COLO668 (cell line): ENCODE results near the gene ABCB1.

Experiments
- DNase-seq: peaks from one replicate; lab custom pipeline; 2025; ENCODE audit not compliant: unreplicated experiment; lab: John Stamatoyannopoulos, UW

ABCB1 gene

DNA sequence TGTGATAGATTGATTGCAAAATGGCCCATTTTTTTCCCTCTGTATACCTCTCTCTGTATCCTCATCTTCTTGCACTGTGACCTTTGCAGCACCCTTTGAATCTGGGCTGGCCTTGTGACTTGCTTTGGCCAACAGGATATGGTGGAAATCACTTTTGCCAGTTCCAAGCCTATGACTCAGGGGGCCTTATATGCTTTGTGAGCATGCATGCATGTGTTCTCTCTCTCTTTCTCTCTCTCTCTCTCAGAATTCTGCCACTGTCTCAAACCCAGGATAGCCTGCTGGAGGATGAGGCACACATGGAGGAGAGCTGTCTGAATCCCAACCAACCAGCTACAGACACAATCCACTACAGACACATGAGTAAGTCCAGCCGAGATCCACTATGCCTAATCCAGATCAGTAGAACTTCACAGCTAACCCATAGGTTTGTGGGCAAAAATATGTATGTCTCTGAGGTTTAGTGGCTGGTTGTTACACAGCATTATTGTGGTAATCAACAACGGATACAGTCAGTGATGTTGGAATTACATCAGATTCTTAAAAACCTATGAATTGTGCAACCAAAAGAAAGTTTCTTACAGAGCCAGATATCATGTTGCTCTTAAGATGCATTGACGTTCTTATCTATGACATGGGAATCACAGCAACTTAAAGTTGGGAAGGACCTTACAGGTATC is 83.4 kb downstream of the ABCB1 start:
- no peak for DNase-seq

GRCh38 chr7:87513735-87514335 is 86.8 kb downstream of the ABCB1 start:
- DNase-seq, result no peak

- DNase-seq, result no peak
These were observed 87.8 kb downstream of the ABCB1 start for GRCh38 chr7:87512906-87513305.

DNA sequence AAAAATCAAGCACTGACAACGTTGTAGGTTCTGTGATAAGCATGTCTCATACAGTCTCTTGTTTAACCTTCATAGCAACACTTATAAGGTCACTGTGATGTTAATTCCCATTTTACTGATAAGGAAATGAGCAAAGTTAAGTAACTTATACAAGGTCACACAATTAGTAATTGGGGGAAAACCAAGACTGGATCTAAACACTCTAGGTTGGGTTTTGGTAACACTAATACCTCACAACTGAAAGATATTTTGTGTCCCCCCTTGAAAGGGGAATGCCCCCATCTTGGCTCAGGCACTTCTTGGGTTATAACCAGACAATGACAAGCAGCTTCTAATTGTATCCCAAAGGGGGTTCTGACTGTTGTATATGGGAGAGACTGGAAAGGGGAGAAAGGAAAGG is 89.2 kb downstream of the ABCB1 start:
- no peak for DNase-seq

DNA sequence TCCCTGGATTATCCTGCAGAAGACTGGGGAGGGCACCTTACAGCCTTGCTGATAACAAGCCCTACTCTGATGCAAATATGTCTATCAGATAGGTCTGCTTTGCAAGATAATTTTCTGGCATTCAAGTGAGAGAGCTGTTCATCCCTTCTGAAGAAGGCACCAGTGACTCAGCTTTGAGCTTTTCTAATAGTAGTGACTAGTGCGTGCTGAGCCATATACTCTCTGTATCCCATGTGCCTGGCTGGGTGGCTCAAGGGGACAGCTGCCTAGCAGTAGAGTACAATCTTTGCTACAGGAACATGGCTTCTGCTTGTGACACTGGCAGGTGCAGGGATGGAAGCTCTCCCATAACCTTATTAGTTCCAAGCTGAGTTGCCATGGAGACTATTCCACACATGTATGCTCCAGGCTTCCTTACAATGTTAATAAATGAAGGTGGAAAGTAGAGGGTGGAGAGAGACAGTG is 90.2 kb downstream of the ABCB1 start:
- no peak for DNase-seq

DNA sequence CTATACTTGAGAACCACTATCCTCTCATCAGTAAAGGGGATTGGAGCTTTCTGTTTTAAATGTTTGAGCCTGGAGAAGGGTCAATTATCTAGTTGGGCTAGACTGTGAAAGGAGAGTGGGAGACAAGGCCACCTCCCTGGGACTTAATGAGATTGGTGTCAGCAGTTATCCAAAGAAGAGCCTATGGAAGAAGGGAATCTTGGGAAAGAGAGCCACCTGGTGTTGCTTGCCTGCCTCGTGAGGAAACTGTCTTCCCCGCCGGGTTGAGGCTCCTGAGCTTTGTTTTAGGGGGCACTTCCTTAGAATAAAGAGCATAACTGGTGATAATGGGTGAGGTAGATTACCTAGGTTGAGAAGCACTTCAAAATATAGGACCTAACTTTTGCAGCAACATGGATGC is 93.2 kb downstream of the ABCB1 start:
- no peak for DNase-seq

DNA sequence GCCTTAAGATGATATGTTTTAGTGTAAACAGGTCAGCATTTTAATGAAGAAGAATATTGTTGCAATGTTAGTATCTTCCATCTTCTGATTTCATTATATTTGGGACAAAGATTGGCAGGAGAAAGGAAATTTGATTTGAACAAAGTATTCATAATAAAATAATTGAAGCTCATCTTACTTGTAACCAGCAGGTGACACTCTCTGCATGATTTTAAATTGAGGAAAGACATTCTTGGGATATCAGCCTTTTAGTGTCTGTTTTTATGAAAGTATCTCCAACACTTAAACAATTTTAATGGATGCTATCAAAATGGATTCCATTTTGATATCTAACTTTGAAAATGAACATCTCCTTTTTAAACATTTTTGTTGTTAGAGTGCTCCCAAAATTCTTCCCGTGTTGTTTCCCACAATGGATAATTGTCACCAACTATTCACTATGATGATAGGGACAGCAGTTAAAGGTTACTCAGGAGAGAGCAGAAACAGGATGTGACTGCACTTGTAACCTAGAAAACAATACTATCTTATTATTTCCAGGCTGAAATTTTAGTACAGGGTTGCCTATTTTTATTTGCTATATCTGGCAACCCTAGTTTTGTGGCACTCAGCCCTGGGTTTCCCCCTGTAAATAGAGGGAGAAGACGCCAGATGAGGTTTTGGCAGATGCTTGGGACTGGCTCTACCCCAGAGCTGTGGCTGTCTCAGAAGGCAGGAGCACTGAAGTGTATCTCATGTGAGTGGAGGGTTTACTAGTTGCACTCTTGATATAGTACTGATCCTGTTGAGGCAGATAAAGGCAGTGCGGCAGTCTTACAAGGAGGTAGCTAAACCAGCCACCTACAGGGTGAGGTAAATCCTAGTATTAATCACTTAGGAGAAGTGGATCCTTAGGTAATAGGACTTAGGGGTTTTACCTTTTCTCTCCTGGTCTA is 94.2 kb downstream of the ABCB1 start:
- DNase-seq, result no peak

GRCh38 chr7:87505557-87506245 is 95.0 kb downstream of the ABCB1 start:
- no peak for DNase-seq

DNA sequence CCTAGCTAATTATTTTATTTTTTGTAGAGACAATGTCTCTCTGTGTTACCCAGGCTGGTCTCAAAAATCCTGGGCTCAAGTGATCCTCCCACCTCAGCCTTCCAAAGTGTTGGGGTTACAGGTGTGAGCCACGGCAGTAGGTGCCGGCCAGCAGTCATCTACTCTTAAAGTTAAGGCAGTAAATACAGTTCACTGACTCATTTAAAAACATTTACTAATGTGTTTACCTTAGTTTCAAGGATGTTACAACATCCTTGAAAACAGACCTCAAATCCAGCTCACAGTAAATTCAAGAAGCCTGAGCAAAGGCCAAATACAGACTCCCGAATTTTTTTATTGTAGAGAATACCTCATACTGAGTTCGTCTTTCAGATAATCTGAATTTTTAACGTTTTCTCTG is 95.6 kb downstream of the ABCB1 start:
- DNase-seq, result no peak

DNA sequence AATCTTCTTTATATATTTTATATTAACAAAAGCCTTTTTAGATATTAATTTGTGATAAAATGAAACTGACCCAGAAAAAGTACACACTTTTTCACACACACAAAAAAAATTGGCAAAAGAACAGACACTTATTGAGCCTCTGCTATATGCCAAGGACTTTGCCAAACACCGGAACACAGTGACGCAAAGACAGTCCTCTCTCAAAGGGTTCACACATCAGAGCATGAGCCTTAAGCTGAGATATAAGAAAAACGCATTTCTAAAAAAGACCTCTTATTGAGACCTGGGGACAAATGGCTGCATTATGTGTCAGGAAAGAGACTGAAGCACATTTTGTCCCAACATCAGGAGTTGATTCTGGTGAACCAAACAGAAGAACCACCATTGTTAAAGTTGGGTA is 101.2 kb downstream of the ABCB1 start:
- no peak for DNase-seq

- DNase-seq, result no peak
These were observed 101.8 kb downstream of the ABCB1 start for GRCh38 chr7:87498893-87499292.

- no peak for DNase-seq
These were observed 103.2 kb downstream of the ABCB1 start for GRCh38 chr7:87497482-87497881.

DNA sequence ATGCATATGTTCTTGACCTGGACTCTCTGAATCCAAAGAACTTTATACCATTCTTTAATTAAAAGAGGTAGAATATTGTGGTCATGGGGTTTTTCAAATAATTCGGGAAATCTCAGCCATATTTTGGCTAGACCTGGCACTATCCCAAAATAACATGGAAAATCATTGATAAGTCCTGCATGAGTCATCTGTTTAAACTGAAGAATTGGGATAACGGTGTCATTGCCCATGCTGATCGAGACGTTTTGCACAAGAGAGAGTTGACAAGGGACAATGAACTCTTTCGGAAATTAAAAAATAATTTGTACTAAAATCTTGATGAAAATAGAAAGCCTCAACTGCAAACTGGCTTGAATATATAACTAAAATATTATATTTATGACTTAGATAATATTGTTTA is 105.3 kb downstream of the ABCB1 start:
- no peak for DNase-seq

DNA sequence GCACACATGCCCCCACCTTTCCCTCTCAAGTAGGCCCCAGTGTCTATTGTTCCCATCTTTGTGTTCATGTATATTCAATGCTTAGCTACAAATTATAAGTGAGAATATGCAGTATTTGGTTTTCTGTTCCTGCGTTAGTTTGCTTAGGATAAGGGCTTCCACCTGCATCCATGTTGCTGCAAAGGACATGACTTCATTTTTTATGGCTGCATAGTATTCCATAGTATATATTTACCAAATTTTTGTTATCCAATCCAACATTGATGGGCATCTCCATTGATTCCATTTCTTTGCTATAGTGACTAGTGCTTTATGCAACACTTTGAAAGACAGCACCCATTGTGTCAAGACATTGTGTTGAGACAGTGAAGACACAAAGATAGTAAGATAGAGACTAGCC is 106.2 kb downstream of the ABCB1 start:
- DNase-seq, result no peak

- no peak for DNase-seq
These were observed 117.6 kb downstream of the ABCB1 start for GRCh38 chr7:87483131-87483530.

GRCh38 chr7:87482115-87482514 is 118.6 kb downstream of the ABCB1 start:
- no peak for DNase-seq

GRCh38 chr7:87480386-87480785 is 120.3 kb downstream of the ABCB1 start:
- no peak for DNase-seq

GRCh38 chr7:87479951-87480350 is 120.7 kb downstream of the ABCB1 start:
- DNase-seq, result no peak

DNA sequence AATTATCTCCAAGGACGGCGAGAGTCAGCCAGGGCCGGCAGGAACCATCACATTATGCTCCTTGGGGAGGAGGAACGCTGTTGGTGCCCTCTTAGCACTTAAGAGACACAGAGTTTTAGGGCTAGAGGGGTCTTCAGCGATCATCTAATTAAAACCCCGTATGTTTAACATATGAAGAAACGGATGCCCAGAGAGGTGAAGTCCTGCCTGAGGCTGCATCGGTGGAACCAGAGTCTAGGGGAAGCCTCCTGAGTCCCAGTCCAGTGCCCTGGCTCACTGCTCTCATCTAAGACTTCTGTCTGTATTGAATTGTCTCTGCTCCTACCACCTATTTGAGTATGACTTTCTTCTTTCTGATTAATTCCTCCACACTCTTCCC is 124.5 kb downstream of the ABCB1 start:
- DNase-seq, result no peak

DNA sequence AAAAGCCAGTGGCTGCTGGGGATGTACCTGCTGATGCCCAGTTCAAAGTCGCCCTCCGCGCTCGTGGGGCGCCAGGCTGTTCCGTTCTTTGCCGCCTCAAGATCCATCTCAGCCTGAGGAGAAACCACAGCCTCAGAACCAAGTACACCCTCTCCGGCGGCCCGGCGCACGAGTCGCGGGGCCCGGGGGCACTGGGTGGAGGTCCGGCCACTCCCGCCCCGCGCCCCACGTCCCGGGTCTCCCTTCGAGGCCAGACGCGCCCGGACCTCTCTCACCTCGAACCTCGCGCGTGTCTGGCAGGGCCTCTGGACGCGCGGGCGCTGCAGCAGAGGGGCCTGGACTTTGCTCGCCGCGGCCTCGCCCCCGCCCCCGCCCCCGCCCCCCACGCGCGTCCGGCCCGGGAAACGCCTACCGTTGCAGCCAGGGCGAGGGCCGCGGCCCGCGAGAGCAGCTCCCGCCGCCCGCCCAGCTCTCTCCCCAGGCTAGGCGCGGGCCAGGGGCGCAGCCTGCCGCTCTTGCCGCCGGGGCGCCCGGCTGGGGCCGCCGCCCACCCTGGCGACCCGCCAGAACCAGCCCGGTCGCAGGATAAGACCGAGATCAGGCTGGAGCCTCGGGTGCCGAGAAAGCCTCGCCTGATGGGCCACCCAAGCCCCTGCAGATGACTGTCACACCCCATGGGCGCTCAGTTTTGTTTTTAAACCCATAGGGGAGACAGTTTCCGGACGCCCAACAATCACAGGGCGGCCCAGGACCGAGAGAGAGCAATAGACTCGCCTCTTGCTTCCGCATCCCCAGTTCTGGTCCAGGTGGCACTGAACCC is 125.1 kb downstream of the ABCB1 start, which contains the start of gene ABCB4:
ABCB4 (minus strand) TSS at position 322 of the 820 bp plus-strand sequence; CDS start at position 107, 215 bp downstream.
- DNase-seq, result peak; percentile 22
